ENCODE measurements around the gene MPPED1.

- TF ChIP-seq CTCF (IDR thresholded peaks at IDR 0.05; ENCODE audit: extremely low read depth in 1 of 2, insufficient read depth in 1 of 2, low read depth in 1 of 2, low read length in 2 of 2) (no peak), POLR2A (IDR thresholded peaks at IDR 0.05; ENCODE audit: low read depth, low read length) (no peak)
Measured at GRCh38 chr22:43429426-43429825, 17.6 kb downstream of the MPPED1 start.
